Rectal smooth muscle tissue (tissue), 1 donor: ENCODE measurements around the gene TLL1.

Source experiments
- H3K27ac ChIP-seq: one replicate; pipeline ENCODE4 v1.7.0; 2013; ENCODE audit warnings: low read depth, low read length, inconsistent platforms
- H3K27me3 ChIP-seq: one replicate; pipeline ENCODE4 v1.7.0; 2013; ENCODE audit warnings: low read length; ENCODE audit not compliant: control insufficient read depth, insufficient read depth
- H3K36me3 ChIP-seq: one replicate; pipeline ENCODE4 v1.7.0; 2013; ENCODE audit warnings: low read length; ENCODE audit not compliant: control insufficient read depth, insufficient read depth
- H3K4me1 ChIP-seq: one replicate; pipeline ENCODE4 v1.7.0; 2013; ENCODE audit warnings: low read length; ENCODE audit not compliant: control insufficient read depth, insufficient read depth
- H3K4me3 ChIP-seq: one replicate; pipeline ENCODE4 v1.7.0; 2013; ENCODE audit warnings: low read length
- H3K9ac ChIP-seq: one replicate; pipeline ENCODE4 v1.7.0; 2013; ENCODE audit warnings: low read length

TLL1 gene

GRCh38 chr4:165866019-165866650 is 6.9 kb upstream of the TLL1 start:
- H3K27me3 ChIP-seq: no peaks in the 10 kb centered on the region
- H3K4me3 ChIP-seq: no peak overlapping the region
- H3K36me3 ChIP-seq: no peaks in the 10 kb centered on the region
- no peak overlapping the region for H3K27ac ChIP-seq
- no peaks in the 10 kb centered on the region for H3K4me1 ChIP-seq
- H3K9ac ChIP-seq: no peak overlapping the region

- Histone ChIP-seq H3K36me3 (no peaks in the 10 kb centered on the region), H3K4me3 (no peak overlapping the region), H3K4me1 (no peaks in the 10 kb centered on the region), H3K9ac (no peak overlapping the region), H3K27me3 (peaks cover under 1% of the 10 kb centered on the region), H3K27ac (no peak overlapping the region)
Observed at GRCh38 chr4:165867961-165868360, 5.1 kb upstream of the TLL1 start.

GRCh38 chr4:165873298-165874071 is 448 bp downstream of the TLL1 start:
- Histone ChIP-seq H3K4me1 (peaks cover 4% of the 10 kb centered on the region), H3K27ac (no peak overlapping the region), H3K9ac (no peak overlapping the region), H3K4me3 (peak overlapping the region; percentile 75), H3K27me3 (peaks cover 5% of the 10 kb centered on the region), H3K36me3 (no peaks in the 10 kb centered on the region)

DNA sequence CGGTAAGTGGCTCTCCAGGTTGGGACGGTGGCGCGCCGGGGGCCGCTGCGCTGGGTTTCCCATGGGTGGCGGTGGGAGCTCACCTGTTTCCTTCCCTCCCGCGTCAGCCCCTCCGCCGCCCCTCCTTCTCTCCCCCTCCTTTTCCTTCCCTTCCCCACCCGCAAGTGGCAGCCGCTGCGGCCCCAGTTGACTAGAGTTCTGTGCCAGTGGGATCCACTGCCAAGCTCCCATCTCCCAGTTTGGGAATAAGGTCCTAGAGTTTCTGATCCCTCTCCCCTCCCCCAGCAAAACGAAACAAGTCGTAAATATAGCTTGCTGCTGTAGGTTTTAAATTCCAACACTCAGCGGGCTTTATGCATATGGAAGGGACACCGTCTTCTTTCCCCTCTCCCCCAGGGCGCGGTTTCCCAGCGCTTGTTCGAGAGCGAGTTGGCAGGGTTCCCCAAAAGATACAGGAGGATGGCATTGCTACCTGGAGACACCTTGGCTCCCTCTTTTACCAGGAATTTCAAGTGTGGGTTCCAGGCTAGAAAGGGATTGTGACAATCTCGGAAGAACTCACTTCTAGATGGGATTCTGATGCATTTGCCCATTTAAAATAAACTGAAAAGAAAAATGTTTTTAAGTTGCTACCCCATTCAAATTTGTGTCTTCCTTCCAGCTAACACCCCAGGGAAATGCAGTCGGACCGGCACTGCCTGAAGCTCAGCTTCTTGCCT is 1.2 kb downstream of the TLL1 start:
- Histone ChIP-seq H3K4me3 (peak overlapping the region; percentile 75), H3K4me1 (peaks cover 4% of the 10 kb centered on the region), H3K36me3 (no peaks in the 10 kb centered on the region), H3K27me3 (peaks cover 5% of the 10 kb centered on the region), H3K27ac (peak overlapping the region; percentile 32), H3K9ac (no peak overlapping the region)

DNA sequence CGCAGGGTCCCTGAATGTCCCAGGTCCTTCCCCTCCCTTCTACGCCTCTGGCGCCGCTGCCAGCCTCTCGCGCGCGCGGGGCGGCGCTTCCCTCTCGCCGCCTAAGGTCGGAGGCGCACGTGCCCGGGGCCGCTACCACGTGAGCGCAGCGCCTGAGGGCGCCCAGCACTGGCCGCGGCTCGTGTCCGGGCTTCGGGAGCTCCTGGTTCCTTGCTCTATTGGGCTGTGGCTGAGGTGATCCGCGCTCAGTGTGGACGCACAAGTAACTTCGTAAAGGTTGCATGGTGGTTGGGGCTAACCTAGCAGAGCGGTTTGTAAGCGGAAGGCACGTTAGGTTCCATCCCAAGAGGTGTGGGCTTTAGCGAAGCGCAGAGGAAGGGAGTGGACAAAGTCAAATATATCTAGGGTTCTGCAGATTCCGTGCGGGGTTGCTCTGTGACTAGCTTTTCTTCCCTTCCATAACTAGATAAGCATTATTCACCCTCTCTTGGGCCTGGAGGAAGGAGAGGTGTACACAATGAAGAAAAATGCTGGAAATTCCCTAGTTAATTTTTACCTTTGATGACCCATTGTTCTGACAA is 1.8 kb downstream of the TLL1 start:
- Histone ChIP-seq H3K4me1 (peaks cover 4% of the 10 kb centered on the region), H3K27me3 (peaks cover 5% of the 10 kb centered on the region), H3K4me3 (peak overlapping the region; percentile 75), H3K27ac (peak overlapping the region; percentile 32), H3K9ac (no peak overlapping the region), H3K36me3 (no peaks in the 10 kb centered on the region)

DNA sequence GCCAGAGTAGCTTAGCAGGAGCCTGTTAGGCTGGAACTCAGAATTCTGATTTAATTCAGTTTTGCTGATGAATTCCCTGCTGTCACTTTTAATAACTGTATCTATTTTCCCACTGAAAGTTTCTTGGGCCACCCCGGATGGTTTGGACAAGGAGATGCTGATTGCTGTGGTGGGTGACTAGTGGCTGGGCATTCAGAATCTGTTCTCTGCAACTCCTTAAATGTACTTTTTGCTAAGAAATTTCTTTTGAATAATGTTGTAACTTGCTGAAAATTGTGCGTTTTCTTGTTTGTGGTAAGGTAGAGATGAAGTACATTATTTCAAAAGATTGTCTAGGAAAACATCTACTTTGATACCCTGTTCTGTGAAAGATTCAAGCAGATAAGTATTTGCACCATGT is 2.4 kb downstream of the TLL1 start:
- no peak overlapping the region for H3K9ac ChIP-seq
- no peaks in the 10 kb centered on the region for H3K36me3 ChIP-seq
- H3K4me1 ChIP-seq: peaks cover 4% of the 10 kb centered on the region
- H3K4me3 ChIP-seq: no peak overlapping the region
- H3K27me3 ChIP-seq: peaks cover 5% of the 10 kb centered on the region
- H3K27ac ChIP-seq: no peak overlapping the region

GRCh38 chr4:165877286-165877685 is 4.2 kb downstream of the TLL1 start:
- Histone ChIP-seq H3K36me3 (no peaks in the 10 kb centered on the region), H3K9ac (no peak overlapping the region), H3K27ac (no peak overlapping the region), H3K4me1 (peaks cover 4% of the 10 kb centered on the region), H3K27me3 (peaks cover 5% of the 10 kb centered on the region), H3K4me3 (no peak overlapping the region)

- no peak overlapping the region for H3K9ac ChIP-seq
- no peak overlapping the region for H3K27ac ChIP-seq
- H3K4me1 ChIP-seq: no peaks in the 10 kb centered on the region
- no peak overlapping the region for H3K4me3 ChIP-seq
- no peaks in the 10 kb centered on the region for H3K27me3 ChIP-seq
- H3K36me3 ChIP-seq: no peaks in the 10 kb centered on the region
Observed at GRCh38 chr4:165879641-165880040, 6.6 kb downstream of the TLL1 start.

- no peaks in the 10 kb centered on the region for H3K27me3 ChIP-seq
- no peaks in the 10 kb centered on the region for H3K4me1 ChIP-seq
- no peak overlapping the region for H3K27ac ChIP-seq
- no peak overlapping the region for H3K4me3 ChIP-seq
- H3K36me3 ChIP-seq: no peaks in the 10 kb centered on the region
- no peak overlapping the region for H3K9ac ChIP-seq
Observed at GRCh38 chr4:165894159-165894558, 21.1 kb downstream of the TLL1 start.

- H3K27me3 ChIP-seq: no peaks in the 10 kb centered on the region
- no peak overlapping the region for H3K4me3 ChIP-seq
- H3K4me1 ChIP-seq: no peaks in the 10 kb centered on the region
- H3K9ac ChIP-seq: no peak overlapping the region
- no peak overlapping the region for H3K27ac ChIP-seq
- no peaks in the 10 kb centered on the region for H3K36me3 ChIP-seq
Observed at GRCh38 chr4:165905405-165906027, 32.5 kb downstream of the TLL1 start.

- Histone ChIP-seq H3K27ac (no peak overlapping the region), H3K4me1 (no peaks in the 10 kb centered on the region), H3K36me3 (no peaks in the 10 kb centered on the region)
Observed at GRCh38 chr4:165906272-165906671, 33.2 kb downstream of the TLL1 start.

GRCh38 chr4:165909947-165910346 is 36.9 kb downstream of the TLL1 start:
- no peak overlapping the region for H3K27ac ChIP-seq
- no peaks in the 10 kb centered on the region for H3K27me3 ChIP-seq
- H3K36me3 ChIP-seq: no peaks in the 10 kb centered on the region
- H3K9ac ChIP-seq: no peak overlapping the region
- H3K4me1 ChIP-seq: no peaks in the 10 kb centered on the region
- no peak overlapping the region for H3K4me3 ChIP-seq

More at GRCh38 chr4:165906272-165906671, 33.2 kb downstream of the TLL1 start:
- H3K9ac ChIP-seq: no peak overlapping the region
- H3K4me3 ChIP-seq: no peak overlapping the region
- H3K27me3 ChIP-seq: no peaks in the 10 kb centered on the region
